Measurements from ENCODE around the gene LIPI. TPM values are rescaled to one million over a fixed set of nuclear protein-coding genes. Genes with fewer than 3 reads are reported as not detected.

Gene LIPI
- total and polyA plus RNA-seq, 2 experiments from 2014 or later: not detected

- TF ChIP-seq REST (IDR thresholded peaks at IDR 0.05; ENCODE audit: unreplicated experiment): no peak
- TF ChIP-seq ETS1 (IDR thresholded peaks at IDR 0.05): no peak
Observed at GRCh38 chr21:14072761-14073535, 137.8 kb downstream of the LIPI start (continued).

GRCh38 chr21:14071902-14072734 is 138.6 kb downstream of the LIPI start:
- Mint-ChIP-seq H3K4me1 (peaks cover 9% of the 10 kb centered on the region), H3K27me3 (ENCODE audit: insufficient read depth, low read depth, poor library complexity) (peaks cover 4% of the 10 kb centered on the region), H3K27ac (no peak overlapping the region), H3K36me3 (ENCODE audit: low read depth) (no peaks in the 10 kb centered on the region), H3K4me3 (no peak overlapping the region), H3K9me3 (no peaks in the 10 kb centered on the region; the same call in 2 of the 3 replicates)
- no peak overlapping the region for H3K27ac ChIP-seq (ENCODE audit: low read depth)
- no peaks in the 10 kb centered on the region for H3F3A ChIP-seq (replicated peaks; ENCODE audit: low read depth)
- TF ChIP-seq ZNF331 (CRISPR knock-in tag; IDR thresholded peaks at IDR 0.05; ENCODE audit: low read depth) (no peak), CREB1 (CRISPR knock-in tag; IDR thresholded peaks at IDR 0.05; ENCODE audit: low read depth) (no peak), ZNF114 (CRISPR knock-in tag; IDR thresholded peaks at IDR 0.05) (no peak), EZH2phosphoT487 (IDR thresholded peaks at IDR 0.05; ENCODE audit: unreplicated experiment) (no peak), STAT1 (IDR thresholded peaks at IDR 0.05; ENCODE audit: unreplicated experiment) (no peak)
- TF ChIP-seq, protein P1, sequence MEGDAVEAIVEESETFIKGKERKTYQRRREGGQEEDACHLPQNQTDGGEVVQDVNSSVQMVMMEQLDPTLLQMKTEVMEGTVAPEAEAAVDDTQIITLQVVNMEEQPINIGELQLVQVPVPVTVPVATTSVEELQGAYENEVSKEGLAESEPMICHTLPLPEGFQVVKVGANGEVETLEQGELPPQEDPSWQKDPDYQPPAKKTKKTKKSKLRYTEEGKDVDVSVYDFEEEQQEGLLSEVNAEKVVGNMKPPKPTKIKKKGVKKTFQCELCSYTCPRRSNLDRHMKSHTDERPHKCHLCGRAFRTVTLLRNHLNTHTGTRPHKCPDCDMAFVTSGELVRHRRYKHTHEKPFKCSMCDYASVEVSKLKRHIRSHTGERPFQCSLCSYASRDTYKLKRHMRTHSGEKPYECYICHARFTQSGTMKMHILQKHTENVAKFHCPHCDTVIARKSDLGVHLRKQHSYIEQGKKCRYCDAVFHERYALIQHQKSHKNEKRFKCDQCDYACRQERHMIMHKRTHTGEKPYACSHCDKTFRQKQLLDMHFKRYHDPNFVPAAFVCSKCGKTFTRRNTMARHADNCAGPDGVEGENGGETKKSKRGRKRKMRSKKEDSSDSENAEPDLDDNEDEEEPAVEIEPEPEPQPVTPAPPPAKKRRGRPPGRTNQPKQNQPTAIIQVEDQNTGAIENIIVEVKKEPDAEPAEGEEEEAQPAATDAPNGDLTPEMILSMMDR (conservative IDR thresholded peaks at IDR 0.05; ENCODE audit: low read depth in 2 of 2): no peak
- TF ChIP-seq, protein P2, sequence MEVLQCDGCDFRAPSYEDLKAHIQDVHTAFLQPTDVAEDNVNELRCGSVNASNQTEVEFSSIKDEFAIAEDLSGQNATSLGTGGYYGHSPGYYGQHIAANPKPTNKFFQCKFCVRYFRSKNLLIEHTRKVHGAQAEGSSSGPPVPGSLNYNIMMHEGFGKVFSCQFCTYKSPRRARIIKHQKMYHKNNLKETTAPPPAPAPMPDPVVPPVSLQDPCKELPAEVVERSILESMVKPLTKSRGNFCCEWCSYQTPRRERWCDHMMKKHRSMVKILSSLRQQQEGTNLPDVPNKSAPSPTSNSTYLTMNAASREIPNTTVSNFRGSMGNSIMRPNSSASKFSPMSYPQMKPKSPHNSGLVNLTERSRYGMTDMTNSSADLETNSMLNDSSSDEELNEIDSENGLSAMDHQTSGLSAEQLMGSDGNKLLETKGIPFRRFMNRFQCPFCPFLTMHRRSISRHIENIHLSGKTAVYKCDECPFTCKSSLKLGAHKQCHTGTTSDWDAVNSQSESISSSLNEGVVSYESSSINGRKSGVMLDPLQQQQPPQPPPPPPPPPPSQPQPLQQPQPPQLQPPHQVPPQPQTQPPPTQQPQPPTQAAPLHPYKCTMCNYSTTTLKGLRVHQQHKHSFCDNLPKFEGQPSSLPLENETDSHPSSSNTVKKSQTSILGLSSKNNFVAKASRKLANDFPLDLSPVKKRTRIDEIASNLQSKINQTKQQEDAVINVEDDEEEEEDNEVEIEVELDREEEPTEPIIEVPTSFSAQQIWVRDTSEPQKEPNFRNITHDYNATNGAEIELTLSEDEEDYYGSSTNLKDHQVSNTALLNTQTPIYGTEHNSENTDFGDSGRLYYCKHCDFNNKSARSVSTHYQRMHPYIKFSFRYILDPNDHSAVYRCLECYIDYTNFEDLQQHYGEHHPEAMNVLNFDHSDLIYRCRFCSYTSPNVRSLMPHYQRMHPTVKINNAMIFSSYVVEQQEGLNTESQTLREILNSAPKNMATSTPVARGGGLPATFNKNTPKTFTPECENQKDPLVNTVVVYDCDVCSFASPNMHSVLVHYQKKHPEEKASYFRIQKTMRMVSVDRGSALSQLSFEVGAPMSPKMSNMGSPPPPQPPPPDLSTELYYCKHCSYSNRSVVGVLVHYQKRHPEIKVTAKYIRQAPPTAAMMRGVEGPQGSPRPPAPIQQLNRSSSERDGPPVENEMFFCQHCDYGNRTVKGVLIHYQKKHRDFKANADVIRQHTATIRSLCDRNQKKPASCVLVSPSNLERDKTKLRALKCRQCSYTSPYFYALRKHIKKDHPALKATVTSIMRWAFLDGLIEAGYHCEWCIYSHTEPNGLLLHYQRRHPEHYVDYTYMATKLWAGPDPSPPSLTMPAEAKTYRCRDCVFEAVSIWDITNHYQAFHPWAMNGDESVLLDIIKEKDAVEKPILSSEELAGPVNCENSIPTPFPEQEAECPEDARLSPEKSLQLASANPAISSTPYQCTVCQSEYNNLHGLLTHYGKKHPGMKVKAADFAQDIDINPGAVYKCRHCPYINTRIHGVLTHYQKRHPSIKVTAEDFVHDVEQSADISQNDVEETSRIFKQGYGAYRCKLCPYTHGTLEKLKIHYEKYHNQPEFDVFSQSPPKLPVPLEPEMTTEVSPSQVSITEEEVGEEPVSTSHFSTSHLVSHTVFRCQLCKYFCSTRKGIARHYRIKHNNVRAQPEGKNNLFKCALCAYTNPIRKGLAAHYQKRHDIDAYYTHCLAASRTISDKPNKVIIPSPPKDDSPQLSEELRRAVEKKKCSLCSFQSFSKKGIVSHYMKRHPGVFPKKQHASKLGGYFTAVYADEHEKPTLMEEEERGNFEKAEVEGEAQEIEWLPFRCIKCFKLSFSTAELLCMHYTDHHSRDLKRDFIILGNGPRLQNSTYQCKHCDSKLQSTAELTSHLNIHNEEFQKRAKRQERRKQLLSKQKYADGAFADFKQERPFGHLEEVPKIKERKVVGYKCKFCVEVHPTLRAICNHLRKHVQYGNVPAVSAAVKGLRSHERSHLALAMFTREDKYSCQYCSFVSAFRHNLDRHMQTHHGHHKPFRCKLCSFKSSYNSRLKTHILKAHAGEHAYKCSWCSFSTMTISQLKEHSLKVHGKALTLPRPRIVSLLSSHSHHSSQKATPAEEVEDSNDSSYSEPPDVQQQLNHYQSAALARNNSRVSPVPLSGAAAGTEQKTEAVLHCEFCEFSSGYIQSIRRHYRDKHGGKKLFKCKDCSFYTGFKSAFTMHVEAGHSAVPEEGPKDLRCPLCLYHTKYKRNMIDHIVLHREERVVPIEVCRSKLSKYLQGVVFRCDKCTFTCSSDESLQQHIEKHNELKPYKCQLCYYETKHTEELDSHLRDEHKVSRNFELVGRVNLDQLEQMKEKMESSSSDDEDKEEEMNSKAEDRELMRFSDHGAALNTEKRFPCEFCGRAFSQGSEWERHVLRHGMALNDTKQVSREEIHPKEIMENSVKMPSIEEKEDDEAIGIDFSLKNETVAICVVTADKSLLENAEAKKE (CRISPR knock-in tag; IDR thresholded peaks at IDR 0.05): no peak
- no peak overlapping the region for H2AFZ ChIP-seq
- H3K4me3 ChIP-seq: no peak overlapping the region
- no peak overlapping the region for H3K4me2 ChIP-seq
- ATAC-seq (no peak), DNase-seq (ENCODE audit: low spot score) (no peak)
- no peaks in the 10 kb centered on the region for H3K36me3 ChIP-seq (ENCODE audit: insufficient read depth)
- H3K4me1 ChIP-seq (ENCODE audit: insufficient read depth): no peaks in the 10 kb centered on the region
- H3K79me2 ChIP-seq (replicated peaks; ENCODE audit: insufficient read depth): no peaks in the 10 kb centered on the region
- H4K20me1 ChIP-seq (replicated peaks; ENCODE audit: insufficient read depth): no peaks in the 10 kb centered on the region
- no peaks in the 10 kb centered on the region for H3K27me3 ChIP-seq (ENCODE audit: insufficient read depth)
- no peaks in the 10 kb centered on the region for H3K9me2 ChIP-seq (ENCODE audit: insufficient read depth)

Data from GM23338 (cell line).